ENCODE measurements around the gene MGAT3. TPM values are rescaled to one million over a fixed set of nuclear protein-coding genes. Genes with fewer than 3 reads are reported as not detected.

The MGAT3 gene
- total and polyA plus RNA-seq, 8 donors, result 0.89 to 12.0 (median 1.6) TPM

DNA sequence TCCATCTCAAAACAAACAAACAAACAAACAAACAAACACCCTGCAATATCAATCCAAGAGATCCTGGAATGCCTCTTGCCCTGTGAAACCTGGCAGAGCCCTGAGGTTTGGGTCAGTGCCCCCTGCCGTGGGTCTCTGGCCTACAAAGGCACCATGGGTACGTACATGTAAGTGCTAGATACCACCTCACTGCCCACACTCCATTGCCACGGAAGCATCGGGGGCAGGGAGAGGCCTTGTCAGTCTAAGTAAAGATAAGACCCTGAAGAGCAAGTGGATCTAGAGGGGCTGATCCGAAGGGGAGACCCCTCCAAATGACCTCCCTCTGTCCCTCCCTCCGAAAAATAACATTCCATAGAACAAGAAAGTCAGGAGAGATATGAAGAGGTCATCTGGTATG is 43.3 kb downstream of the MGAT3 start:
- 70 to 84% (median 73%) methylated on average over 6 of the region's 6 CpGs for WGBS, 5 donors
- Histone ChIP-seq H3K27me3 (no peaks in the 10 kb centered on the region), H3K36me3 (peaks cover 10 to 15% (median 11%) of the 10 kb centered on the region in 4 donors), H3K27ac (peak overlapping the region in 2 of 5 donors; percentile 90 to 91), H3K9me3 (no peaks in the 10 kb centered on the region), H3K4me3 (no peak overlapping the region), H3K4me1 (peaks cover 41 to 66% (median 56%) of the 10 kb centered on the region in 4 donors)
- TF ChIP-seq CTCF (IDR thresholded peaks at IDR 0.05), result no peak
- no peak for TF ChIP-seq EP300 (IDR thresholded peaks at IDR 0.05)
- DNase-seq, result no peak
- intact Hi-C loops (cut with DNase I; ENCODE audit: low total_unique reads), result no loop called here

- H3K36me3 ChIP-seq, result peaks cover 22 to 31% (median 27%) of the 10 kb centered on the region in 4 donors
- 19 to 40% (median 28%) methylated on average over 8 to 13 of the region's 13 CpGs for WGBS, 5 donors
- TF ChIP-seq POLR2AphosphoS5 (IDR thresholded peaks at IDR 0.05), result no peak
- no peak for TF ChIP-seq CTCF (IDR thresholded peaks at IDR 0.05)
- intact Hi-C loops (cut with DNase I; ENCODE audit: low total_unique reads), result no loop called here
- no peaks in the 10 kb centered on the region for H3K9me3 ChIP-seq
- H3K27ac ChIP-seq, result peak overlapping the region; percentile 80 to 94 (median 90)
- H3K4me3 ChIP-seq, result peak overlapping the region; percentile 71 to 99 (median 95)
- H3K4me1 ChIP-seq, result peaks cover 35 to 70% (median 59%) of the 10 kb centered on the region in 4 donors
- H3K27me3 ChIP-seq, result no peaks in the 10 kb centered on the region
- no peak for DNase-seq
Observed at GRCh38 chr22:39501644-39502108, 44.9 kb downstream of the MGAT3 start.

- TF ChIP-seq CTCF (IDR thresholded peaks at IDR 0.05) (no peak), POLR2A (IDR thresholded peaks at IDR 0.05) (no peak), POLR2AphosphoS5 (IDR thresholded peaks at IDR 0.05) (peak; percentile 65 to 96 (median 91))
- WGBS, 5 donors, result 0 to 1% (median 0%) methylated on average over 37 to 58 of the region's 58 CpGs
- intact Hi-C loops (cut with DNase I; ENCODE audit: low total_unique reads), result no loop called here
- no peaks in the 10 kb centered on the region for H3K27me3 ChIP-seq
- DNase-seq, result peak; percentile 99
- H3K36me3 ChIP-seq, result peaks cover 28 to 37% (median 33%) of the 10 kb centered on the region in 4 donors
- peaks cover 35 to 68% (median 59%) of the 10 kb centered on the region in 4 donors for H3K4me1 ChIP-seq
- peak within 1 kb of the TSS; percentile 80 to 94 (median 90) for H3K27ac ChIP-seq
- H3K9me3 ChIP-seq, result no peaks in the 10 kb centered on the region
- H3K4me3 ChIP-seq, result peak within 1 kb of the TSS; percentile 71 to 99 (median 95)
Observed at GRCh38 chr22:39502109-39502788, 45.4 kb downstream of the MGAT3 start, which contains the start of gene MIEF1. MIEF1 (plus strand) TSS chr22:39502290; CDS start chr22:39511295, 9,005 bp downstream.

DNA sequence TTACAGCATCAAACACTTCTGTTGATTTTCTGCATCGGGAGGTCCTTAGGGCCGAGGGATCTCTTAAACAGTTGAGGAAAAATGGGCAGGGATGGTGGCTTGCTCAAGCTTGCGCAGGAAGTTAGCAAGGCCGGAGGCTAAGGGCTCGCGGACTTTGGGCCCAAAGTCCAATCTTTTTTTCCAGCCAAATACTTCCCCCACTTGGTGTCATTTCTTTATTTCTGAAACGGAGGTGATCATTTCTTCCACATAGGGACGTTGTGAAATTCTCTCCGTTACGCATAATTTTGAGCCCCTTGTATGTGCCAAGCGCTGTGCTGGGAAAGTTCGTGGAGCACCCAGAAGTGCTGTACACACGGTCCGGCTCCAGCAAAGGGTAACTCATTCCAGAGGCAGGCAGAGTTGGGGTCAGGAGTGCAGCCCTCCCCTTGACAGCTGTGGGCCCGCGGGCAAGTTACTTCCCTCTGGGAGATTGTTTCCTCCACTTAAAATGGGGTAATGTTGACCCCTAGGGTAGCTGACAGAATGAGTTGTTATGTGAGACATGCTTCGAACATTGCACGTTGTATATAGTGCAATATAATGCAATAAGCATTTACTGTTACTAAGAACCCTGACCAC is 46.1 kb downstream of the MGAT3 start:
- H3K9me3 ChIP-seq, result no peaks in the 10 kb centered on the region
- WGBS, 5 donors, result 3 to 7% (median 4%) methylated on average over 18 of the region's 18 CpGs
- peak overlapping the region; percentile 80 to 94 (median 90) for H3K27ac ChIP-seq

More for the DNA sequence above, 46.1 kb downstream of the MGAT3 start:
- Histone ChIP-seq H3K36me3 (peaks cover 28 to 43% (median 39%) of the 10 kb centered on the region in 4 donors), H3K27me3 (no peaks in the 10 kb centered on the region), H3K4me1 (peaks cover 34 to 66% (median 59%) of the 10 kb centered on the region in 4 donors), H3K4me3 (peak overlapping the region; percentile 71 to 99 (median 95))
- intact Hi-C loops (cut with DNase I; ENCODE audit: low total_unique reads), result no loop called here
- no peak for DNase-seq
- TF ChIP-seq EP300 (IDR thresholded peaks at IDR 0.05), result no peak
- no peak for TF ChIP-seq POLR2AphosphoS5 (IDR thresholded peaks at IDR 0.05)
- no peak for TF ChIP-seq CTCF (IDR thresholded peaks at IDR 0.05)
- no peak for TF ChIP-seq POLR2A (IDR thresholded peaks at IDR 0.05)
